Suprapubic skin (tissue), 4 donors: ENCODE measurements around the gene PTGES. TPM values are rescaled to one million over a fixed set of nuclear protein-coding genes. Genes with fewer than 3 reads are reported as not detected.
A peak's percentile ranks its signal among the peaks of the same experiment; 100 is the strongest.

Source experiments
- DNase-seq, 2 donors: peaks; one replicate each; pipeline ENCODE4 v3.0.0-alpha.2; 2019; ENCODE audit warnings: low spot score in 2 of 2
- H3K27ac ChIP-seq: fragments of 200-600 bp; sonication (generic); one replicate; pipeline ENCODE4 v1.5.1; 2019
- H3K27me3 ChIP-seq: fragments of 200-600 bp; sonication (generic); one replicate; pipeline ENCODE4 v1.5.1; 2019
- H3K36me3 ChIP-seq: fragments of 200-600 bp; sonication (generic); one replicate; pipeline ENCODE4 v1.5.1; 2019
- H3K4me1 ChIP-seq: fragments of 200-600 bp; sonication (generic); one replicate; pipeline ENCODE4 v1.5.1; 2019
- H3K4me3 ChIP-seq: fragments of 200-600 bp; sonication (generic); one replicate; pipeline ENCODE4 v1.5.1; 2019; ENCODE audit warnings: mild to moderate bottlenecking
- H3K9me3 ChIP-seq: fragments of 200-600 bp; sonication (generic); one replicate; pipeline ENCODE4 v1.5.1; 2019
- EP300 ChIP-seq: sonication (generic); formaldehyde crosslinking; IDR thresholded peaks from one replicate; pipeline ENCODE4 v1.6.1; 2017; ENCODE audit warnings: antibody characterized with exemption
- POLR2A ChIP-seq, 2 donors: fragments of 450-650 bp; IDR thresholded peaks; one replicate each; pipeline ENCODE4 v1.6.1; 2017; ENCODE audit warnings: antibody characterized with exemption in 2 of 2, mild to moderate bottlenecking in 2 of 2, moderate library complexity in 2 of 2
- POLR2AphosphoS5 ChIP-seq, 3 donors: sonication (generic); formaldehyde crosslinking; IDR thresholded peaks; one replicate each; pipeline ENCODE4 v1.6.1; 2017; ENCODE audit warnings: antibody characterized with exemption in 3 of 3
- WGBS: methylation state at CpG from one replicate; pipeline ENCODE4 v1.1.5; 2018; 5-methylcytosine and 5-hydroxymethylcytosine counted together
- total RNA-seq, 4 donors: library from RNA; depleted of rRNA; stranded (reverse); fragments of >200 nt; gene quantifications; one replicate each; pipeline ENCODE4 v1.1.0, GENCODE V29; 2016
- TF ChIP-seq, protein P1 (sequence below), 2 donors: fragments of 200-600 bp in 1 of 2; fragments of 450-650 bp in 1 of 2; sonication (generic) in 1 of 2; IDR thresholded peaks; one replicate each; pipeline ENCODE4 v1.5.1; 2016 to 2019; ENCODE audit warnings: antibody characterized with exemption in 2 of 2, mild to moderate bottlenecking in 1 of 2, moderate library complexity in 1 of 2

The PTGES gene
- total RNA-seq, 4 donors from 2014 or later, result 21.8 to 38.8 (median 24.0) TPM

DNA sequence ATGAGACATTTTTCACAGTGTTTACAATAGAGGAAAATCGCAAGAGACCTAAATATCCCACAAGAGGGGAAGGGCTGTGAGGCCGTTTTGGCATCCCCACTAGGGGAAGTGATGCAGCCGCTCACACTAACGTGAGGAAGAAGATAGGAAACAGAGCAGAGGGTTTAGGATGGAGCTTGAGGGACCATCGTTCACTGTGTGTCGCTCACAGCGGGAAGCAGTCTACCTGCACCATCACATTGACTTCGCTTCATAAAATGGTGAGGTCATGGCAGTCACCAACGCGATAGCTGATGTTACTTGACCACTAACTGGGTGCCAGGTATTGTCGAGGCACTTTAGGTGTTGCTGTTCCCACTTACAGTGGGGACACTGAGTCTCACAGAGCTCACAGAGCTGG is 51.8 kb downstream of the PTGES start:
- Histone ChIP-seq H3K36me3 (no peaks in the 10 kb centered on the region), H3K4me3 (no peak overlapping the region), H3K4me1 (peaks cover 60% of the 10 kb centered on the region), H3K27ac (no peak overlapping the region), H3K27me3 (peaks cover 15% of the 10 kb centered on the region), H3K9me3 (no peaks in the 10 kb centered on the region)
- no peak for TF ChIP-seq EP300
- TF ChIP-seq, protein P1, sequence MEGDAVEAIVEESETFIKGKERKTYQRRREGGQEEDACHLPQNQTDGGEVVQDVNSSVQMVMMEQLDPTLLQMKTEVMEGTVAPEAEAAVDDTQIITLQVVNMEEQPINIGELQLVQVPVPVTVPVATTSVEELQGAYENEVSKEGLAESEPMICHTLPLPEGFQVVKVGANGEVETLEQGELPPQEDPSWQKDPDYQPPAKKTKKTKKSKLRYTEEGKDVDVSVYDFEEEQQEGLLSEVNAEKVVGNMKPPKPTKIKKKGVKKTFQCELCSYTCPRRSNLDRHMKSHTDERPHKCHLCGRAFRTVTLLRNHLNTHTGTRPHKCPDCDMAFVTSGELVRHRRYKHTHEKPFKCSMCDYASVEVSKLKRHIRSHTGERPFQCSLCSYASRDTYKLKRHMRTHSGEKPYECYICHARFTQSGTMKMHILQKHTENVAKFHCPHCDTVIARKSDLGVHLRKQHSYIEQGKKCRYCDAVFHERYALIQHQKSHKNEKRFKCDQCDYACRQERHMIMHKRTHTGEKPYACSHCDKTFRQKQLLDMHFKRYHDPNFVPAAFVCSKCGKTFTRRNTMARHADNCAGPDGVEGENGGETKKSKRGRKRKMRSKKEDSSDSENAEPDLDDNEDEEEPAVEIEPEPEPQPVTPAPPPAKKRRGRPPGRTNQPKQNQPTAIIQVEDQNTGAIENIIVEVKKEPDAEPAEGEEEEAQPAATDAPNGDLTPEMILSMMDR (IDR thresholded peaks at IDR 0.05), result no peak
- no peak for TF ChIP-seq POLR2A (IDR thresholded peaks at IDR 0.05)
- no peak for TF ChIP-seq POLR2AphosphoS5 (IDR thresholded peaks at IDR 0.05)
- 88% methylated on average over 11 of the region's 11 CpGs for WGBS
- no peak for DNase-seq

DNA sequence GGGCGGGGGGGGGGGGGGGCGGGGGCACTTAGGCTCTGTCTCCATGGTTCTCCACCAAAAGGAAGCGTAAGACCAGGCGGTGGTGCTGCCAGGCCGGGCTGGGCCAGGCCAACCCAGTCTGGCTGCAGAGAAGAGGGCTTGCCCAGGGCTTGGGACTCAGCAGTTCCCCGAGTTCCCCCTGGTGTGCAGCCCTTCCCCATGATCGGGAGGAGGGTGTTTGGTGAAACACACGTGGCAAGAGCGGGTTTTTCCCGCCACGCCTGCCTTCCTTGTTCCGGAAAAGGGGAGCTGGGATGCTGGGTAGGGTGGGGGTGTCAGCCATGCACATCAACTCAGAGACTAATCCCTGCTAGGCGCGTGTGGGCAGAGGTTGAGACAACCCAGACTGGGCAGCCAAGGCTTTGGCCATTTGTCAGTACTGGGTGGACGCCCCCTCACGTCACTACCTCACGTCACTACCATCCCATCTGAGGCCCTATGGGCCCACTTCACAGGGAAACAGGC is 54.5 kb downstream of the PTGES start:
- peak overlapping the region; percentile 91 for H3K27ac ChIP-seq
- peaks cover 15% of the 10 kb centered on the region for H3K27me3 ChIP-seq
- DNase-seq, result peak; percentile 87 to 89
- H3K4me1 ChIP-seq, result peaks cover 60% of the 10 kb centered on the region
- 0% methylated on average over 2 of the region's 17 CpGs for WGBS
- H3K36me3 ChIP-seq, result no peaks in the 10 kb centered on the region
- peak overlapping the region; percentile 52 for H3K4me3 ChIP-seq
- H3K9me3 ChIP-seq, result no peaks in the 10 kb centered on the region
- TF ChIP-seq, protein P1 (IDR thresholded peaks at IDR 0.05), result no peak
- TF ChIP-seq POLR2AphosphoS5 (IDR thresholded peaks at IDR 0.05) (peak in 1 of 3 donors; percentile 16), POLR2A (IDR thresholded peaks at IDR 0.05) (peak in 1 of 2 donors; percentile 55)

DNA sequence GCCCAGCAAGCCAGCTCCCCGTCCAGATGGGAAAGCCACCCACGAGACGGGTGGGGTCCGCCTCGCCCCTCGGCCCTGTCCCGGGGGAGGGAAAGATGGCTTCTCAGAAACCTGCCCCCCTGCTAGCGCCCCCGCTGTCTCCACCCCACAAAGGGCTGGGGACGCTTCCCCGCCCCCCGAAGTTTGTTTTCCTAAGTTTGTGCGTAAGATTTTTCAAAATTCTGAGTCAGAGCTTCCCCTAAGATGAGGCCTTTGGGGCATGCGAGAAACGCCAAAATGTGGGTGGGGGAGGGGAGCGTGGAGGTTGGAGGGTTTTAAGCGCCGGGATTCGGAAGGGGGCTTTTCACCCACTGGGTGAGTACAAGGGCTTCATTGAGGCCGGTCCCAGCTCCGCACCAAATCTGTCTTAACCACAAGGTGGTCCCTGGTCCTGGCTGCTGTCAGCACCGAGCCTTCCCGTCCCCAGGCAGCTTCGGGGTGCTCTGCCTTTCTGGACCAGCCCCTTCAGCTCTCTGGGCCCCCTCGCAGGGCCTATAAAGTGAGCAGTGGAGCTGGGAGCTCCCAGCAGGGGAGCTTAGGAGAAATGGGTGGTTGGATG is 55.1 kb downstream of the PTGES start:
- Histone ChIP-seq H3K9me3 (no peaks in the 10 kb centered on the region), H3K27ac (peak overlapping the region; percentile 91), H3K4me1 (peaks cover 55% of the 10 kb centered on the region), H3K4me3 (peak overlapping the region; percentile 52), H3K36me3 (no peaks in the 10 kb centered on the region), H3K27me3 (peaks cover 15% of the 10 kb centered on the region)
- no peak for TF ChIP-seq POLR2A (IDR thresholded peaks at IDR 0.05)
- no peak for TF ChIP-seq EP300
- TF ChIP-seq, protein P1 (IDR thresholded peaks at IDR 0.05), result no peak
- peak in 1 of 2 donors; percentile 89 for DNase-seq
- 3% methylated on average over 11 of the region's 25 CpGs for WGBS

DNA sequence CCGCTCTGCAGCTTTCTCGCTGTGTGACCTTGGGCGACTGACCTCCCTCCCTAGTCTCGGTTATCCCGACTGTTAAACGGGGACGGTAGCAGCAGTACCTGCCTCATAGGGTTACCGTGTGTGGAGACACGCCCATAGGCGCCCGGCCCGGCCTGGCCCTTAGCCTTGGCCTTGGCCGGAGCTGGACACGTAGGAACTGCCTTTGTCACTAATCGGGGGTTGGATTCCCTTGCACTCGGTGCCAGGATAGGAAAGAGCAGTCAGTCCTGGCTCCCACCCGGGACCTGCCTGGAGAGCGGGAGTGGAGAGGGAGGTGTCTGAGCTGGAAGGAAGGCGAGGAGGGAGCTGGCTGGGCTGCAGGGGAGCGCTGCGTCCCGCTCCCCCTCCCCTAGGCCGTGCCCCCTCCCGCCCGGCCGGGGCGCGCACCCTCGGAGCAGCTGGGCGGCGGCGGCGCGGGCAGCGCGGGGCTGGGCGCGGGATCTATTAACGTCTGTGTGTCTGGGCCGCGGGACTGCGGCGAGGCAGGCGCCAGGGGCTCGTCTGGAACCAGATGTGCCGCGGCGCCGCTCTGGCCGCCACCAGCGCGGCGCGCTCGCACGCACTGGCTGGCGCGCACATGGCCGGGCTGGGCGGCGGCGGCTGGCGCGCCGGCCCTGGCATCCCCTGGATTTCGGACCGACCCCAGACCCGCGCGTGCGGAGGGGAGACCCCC is 55.7 kb downstream of the PTGES start:
- Histone ChIP-seq H3K36me3 (no peaks in the 10 kb centered on the region), H3K4me3 (peak overlapping the region; percentile 52), H3K9me3 (no peaks in the 10 kb centered on the region), H3K27me3 (peaks cover 15% of the 10 kb centered on the region), H3K4me1 (peaks cover 48% of the 10 kb centered on the region), H3K27ac (peak overlapping the region; percentile 91)
- DNase-seq, result peak in 1 of 2 donors; percentile 82
- TF ChIP-seq, protein P1 (IDR thresholded peaks at IDR 0.05), result no peak
- TF ChIP-seq POLR2AphosphoS5 (IDR thresholded peaks at IDR 0.05) (no peak), EP300 (no peak), POLR2A (IDR thresholded peaks at IDR 0.05) (peak in 1 of 2 donors; percentile 30)
- 1% methylated on average over 17 of the region's 71 CpGs for WGBS

DNA sequence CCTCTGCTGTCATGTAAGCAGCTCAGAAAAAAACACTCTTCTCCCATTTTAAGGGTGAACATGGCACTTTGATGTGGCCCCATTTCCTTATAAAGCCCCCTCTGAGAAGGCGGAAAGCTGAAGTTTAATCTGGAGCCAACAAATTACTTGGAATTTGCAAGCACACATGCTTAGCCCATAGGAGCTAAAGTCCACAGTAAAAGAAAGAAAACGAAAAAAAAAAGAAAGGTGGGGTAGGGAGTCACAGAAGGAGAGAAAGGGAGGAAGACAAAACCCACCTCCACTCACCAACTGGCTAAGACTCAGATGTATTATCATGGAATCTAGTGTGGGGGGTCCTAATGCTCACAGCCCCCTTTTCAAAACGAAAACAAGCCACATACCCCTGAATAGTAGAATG is 57.0 kb downstream of the PTGES start:
- H3K27ac ChIP-seq, result peak overlapping the region; percentile 31
- 67% methylated on average over 3 of the region's 3 CpGs for WGBS

More for the DNA sequence above, 57.0 kb downstream of the PTGES start:
- H3K36me3 ChIP-seq, result no peaks in the 10 kb centered on the region
- TF ChIP-seq EP300 (no peak), POLR2A (IDR thresholded peaks at IDR 0.05) (no peak), POLR2AphosphoS5 (IDR thresholded peaks at IDR 0.05) (no peak)
- TF ChIP-seq, protein P1 (IDR thresholded peaks at IDR 0.05), result no peak
- H3K27me3 ChIP-seq, result peaks cover 15% of the 10 kb centered on the region
- peaks cover 39% of the 10 kb centered on the region for H3K4me1 ChIP-seq
- H3K4me3 ChIP-seq, result no peak overlapping the region
- no peaks in the 10 kb centered on the region for H3K9me3 ChIP-seq
- DNase-seq, result no peak
